ACC112 (cell line): Measurements from ENCODE around the gene RIN3.

Source experiments
- H2AFZ ChIP-seq: fragments of 200-600 bp; sonication (generic); one replicate; pipeline ENCODE4 v1.6.0; 2017; ENCODE audit warnings: antibody characterized with exemption, low read length; ENCODE audit not compliant: unreplicated experiment
- H3K27ac ChIP-seq: fragments of 200-600 bp; sonication (generic); 2 replicates; pipeline ENCODE4 v1.5.1; 2014; ENCODE audit warnings: low read depth, mild to moderate bottlenecking, antibody characterized with exemption, low read length, moderate library complexity
- H3K27me3 ChIP-seq: fragments of 200-600 bp; sonication (generic); 2 replicates; pipeline ENCODE4 v1.6.1; 2014; ENCODE audit warnings: mild to moderate bottlenecking, antibody characterized with exemption, low read length, moderate library complexity, mixed read lengths; ENCODE audit not compliant: insufficient read depth
- H3K36me3 ChIP-seq: fragments of 200-600 bp; sonication (generic); 2 replicates; pipeline ENCODE4 v1.6.1; 2016; ENCODE audit warnings: mild to moderate bottlenecking, antibody characterized with exemption, low read length, moderate library complexity, mixed read lengths; ENCODE audit not compliant: insufficient read depth
- H3K4me1 ChIP-seq: fragments of 200-600 bp; sonication (generic); one replicate; pipeline ENCODE4 v1.6.1; 2016; ENCODE audit warnings: low read length, mixed read lengths; ENCODE audit not compliant: insufficient read depth, unreplicated experiment, control insufficient read depth
- H3K4me3 ChIP-seq: fragments of 200-600 bp; sonication (generic); 2 replicates; pipeline ENCODE4 v1.5.1; 2014; ENCODE audit warnings: mild to moderate bottlenecking, low read depth, low read length
- H3K79me2 ChIP-seq: fragments of 200-600 bp; sonication (generic); one replicate; pipeline ENCODE4 v1.6.0; 2016; ENCODE audit warnings: low read length; ENCODE audit not compliant: control insufficient read depth, unreplicated experiment, insufficient read depth

The RIN3 gene

DNA sequence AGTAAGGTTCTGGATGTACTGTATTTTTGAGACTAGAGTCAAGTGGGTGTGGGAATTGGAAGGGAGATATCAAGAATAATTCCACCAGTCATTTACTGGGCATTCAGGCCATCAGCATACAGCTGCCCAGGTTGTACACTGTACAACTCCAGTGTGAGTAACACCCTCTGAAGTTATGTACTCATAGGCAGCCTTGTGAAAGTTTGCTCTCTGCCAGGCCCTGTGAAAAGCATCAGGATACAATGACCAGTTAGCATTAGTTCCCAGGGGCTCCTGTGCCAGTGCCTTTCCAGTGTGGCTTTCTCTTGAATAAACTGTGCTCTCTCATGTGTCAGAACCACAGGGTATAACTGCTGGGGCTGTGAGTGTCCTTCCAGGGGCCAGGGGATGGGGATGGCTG lies 145.1 kb downstream of the RIN3 start:
- Histone ChIP-seq H2AFZ (no peak overlapping the region), H3K27ac (no peak overlapping the region), H3K79me2 (no peaks in the 10 kb centered on the region), H3K4me1 (no peaks in the 10 kb centered on the region), H3K27me3 (no peaks in the 10 kb centered on the region), H3K4me3 (no peak overlapping the region), H3K36me3 (no peaks in the 10 kb centered on the region)

DNA sequence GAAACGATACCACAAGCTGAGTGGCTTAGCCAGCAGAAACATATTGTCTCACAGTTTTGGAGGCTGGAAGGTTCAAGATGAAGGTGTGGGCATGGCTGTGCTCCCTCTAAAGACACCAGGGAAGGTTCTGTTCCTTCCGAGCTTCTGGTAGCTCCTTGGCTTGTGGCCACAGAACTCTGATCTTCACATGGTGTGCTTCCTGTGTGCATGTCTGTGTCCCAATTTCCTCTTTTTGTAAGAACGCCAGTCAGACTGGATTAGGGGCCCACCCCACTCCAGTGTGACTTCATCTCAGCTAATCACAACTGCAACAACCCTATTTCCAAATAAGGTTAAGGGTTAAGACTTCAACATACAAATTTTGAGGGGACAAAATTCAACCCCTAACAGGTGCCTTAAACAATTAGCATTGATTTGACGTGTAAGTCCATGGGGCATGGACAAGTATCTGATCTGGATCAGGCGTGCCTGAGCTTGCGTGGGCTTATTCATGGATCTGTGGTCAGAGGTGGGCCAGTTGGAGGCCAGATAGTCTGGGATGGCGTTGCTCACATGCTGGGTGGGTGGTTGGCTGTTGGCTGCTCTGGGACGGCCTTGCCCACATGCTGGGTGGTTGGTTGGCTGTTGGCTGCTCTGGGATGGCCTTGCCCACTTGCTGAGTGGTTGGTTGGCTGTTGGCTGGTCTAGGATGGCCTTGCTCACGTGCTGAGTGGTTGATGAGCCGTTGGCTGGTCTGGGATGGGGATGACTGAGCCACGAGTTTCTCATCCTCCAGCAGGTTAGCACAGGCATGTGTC lies 146.4 kb downstream of the RIN3 start:
- H3K4me3 ChIP-seq = no peak overlapping the region
- no peak overlapping the region for H3K27ac ChIP-seq
- no peaks in the 10 kb centered on the region for H3K4me1 ChIP-seq
- no peaks in the 10 kb centered on the region for H3K36me3 ChIP-seq
- no peaks in the 10 kb centered on the region for H3K27me3 ChIP-seq
- no peaks in the 10 kb centered on the region for H3K79me2 ChIP-seq
- H2AFZ ChIP-seq = no peak overlapping the region

DNA sequence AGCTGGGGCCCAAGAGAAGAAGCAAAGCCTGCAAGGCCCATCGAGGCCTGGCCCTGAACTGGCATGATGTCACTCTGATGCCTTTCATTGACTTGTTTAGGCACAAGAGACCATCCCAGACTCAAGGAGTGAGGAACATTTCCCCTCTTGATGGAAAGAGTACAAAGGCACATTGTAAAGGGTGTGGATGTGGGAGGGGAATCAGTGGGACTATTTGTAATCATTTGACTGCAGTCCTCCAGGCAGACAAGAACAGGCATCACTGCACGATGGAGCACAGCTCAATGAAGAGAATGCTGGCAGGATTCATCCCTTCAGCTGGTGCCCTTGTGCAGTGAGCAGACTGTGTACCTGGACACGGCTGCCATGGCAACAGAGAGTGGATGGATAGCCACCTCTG lies 147.0 kb downstream of the RIN3 start:
- Histone ChIP-seq H3K36me3 (no peaks in the 10 kb centered on the region), H3K27ac (no peak overlapping the region), H3K27me3 (no peaks in the 10 kb centered on the region), H3K4me1 (no peaks in the 10 kb centered on the region), H3K4me3 (no peak overlapping the region), H2AFZ (no peak overlapping the region), H3K79me2 (no peaks in the 10 kb centered on the region)

DNA sequence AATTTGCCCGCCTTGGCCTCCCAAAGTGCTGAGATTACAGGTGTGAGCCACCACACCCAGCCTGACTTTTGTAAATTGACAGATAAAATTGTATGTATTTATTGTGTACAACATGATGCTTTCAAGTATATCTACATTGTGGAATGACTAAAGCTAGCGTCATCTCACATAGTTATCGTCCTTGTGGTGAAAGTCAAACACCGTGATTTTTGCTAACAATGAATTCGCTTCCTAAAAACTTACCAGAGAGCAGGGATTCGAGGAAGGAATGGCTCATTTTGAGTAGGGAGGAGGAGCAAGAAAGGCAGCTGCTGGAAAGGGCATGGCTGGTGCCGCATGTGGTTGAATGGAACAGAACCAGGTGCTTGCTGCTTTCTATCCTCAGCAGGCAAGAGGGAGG lies 149.5 kb downstream of the RIN3 start:
- Histone ChIP-seq H2AFZ (no peak overlapping the region), H3K27me3 (no peaks in the 10 kb centered on the region), H3K79me2 (no peaks in the 10 kb centered on the region), H3K27ac (no peak overlapping the region), H3K4me1 (no peaks in the 10 kb centered on the region), H3K4me3 (no peak overlapping the region), H3K36me3 (no peaks in the 10 kb centered on the region)

DNA sequence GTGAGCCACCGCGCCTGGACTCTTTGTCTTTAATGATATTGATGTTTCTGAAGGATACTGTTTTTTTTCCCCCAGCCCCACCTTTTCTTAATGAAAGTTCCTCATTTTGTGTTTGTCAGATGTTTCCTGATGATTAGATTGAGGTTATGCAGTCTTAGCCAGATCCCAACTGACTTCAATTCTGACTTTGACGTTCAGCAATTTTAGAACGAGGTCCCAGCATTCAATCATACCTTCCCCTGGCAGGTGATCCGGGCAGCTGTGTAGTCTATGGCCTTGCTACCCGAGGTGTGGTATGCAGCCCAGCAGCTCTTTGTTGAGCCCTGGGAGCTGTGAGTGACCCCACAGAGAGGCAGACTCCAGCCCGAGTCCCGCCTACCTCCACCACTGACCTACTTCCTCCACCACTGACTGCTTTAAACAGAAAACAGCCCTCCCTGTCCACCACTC lies 152.1 kb downstream of the RIN3 start:
- peaks cover 5% of the 10 kb centered on the region for H3K4me1 ChIP-seq
- no peaks in the 10 kb centered on the region for H3K79me2 ChIP-seq
- H2AFZ ChIP-seq = no peak overlapping the region
- H3K4me3 ChIP-seq = no peak overlapping the region
- no peak overlapping the region for H3K27ac ChIP-seq
- H3K36me3 ChIP-seq = no peaks in the 10 kb centered on the region
- H3K27me3 ChIP-seq = no peaks in the 10 kb centered on the region

DNA sequence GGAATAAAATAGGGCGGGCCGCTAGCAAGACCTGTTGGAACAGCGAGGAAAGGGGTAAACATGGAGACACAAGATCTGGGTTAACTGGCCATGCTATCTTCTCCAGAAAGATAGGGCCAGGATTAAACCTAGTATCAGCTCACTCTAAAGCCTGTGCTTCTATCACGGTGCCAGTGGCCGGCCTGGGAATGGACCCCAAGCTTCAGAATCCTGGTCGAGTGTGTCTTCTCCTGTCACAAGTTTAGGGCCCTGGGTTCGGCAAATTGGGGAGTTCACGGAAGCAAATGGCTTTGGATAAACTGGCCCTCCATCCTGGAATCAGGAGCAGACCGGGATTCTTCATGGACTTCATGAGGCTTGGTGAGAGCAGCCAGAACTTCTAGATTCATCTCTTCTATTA lies 152.7 kb downstream of the RIN3 start:
- H3K4me3 ChIP-seq = no peak overlapping the region
- H3K27me3 ChIP-seq = no peaks in the 10 kb centered on the region
- no peak overlapping the region for H2AFZ ChIP-seq
- no peak overlapping the region for H3K27ac ChIP-seq
- no peaks in the 10 kb centered on the region for H3K36me3 ChIP-seq
- H3K79me2 ChIP-seq = no peaks in the 10 kb centered on the region
- H3K4me1 ChIP-seq = peaks cover 5% of the 10 kb centered on the region

DNA sequence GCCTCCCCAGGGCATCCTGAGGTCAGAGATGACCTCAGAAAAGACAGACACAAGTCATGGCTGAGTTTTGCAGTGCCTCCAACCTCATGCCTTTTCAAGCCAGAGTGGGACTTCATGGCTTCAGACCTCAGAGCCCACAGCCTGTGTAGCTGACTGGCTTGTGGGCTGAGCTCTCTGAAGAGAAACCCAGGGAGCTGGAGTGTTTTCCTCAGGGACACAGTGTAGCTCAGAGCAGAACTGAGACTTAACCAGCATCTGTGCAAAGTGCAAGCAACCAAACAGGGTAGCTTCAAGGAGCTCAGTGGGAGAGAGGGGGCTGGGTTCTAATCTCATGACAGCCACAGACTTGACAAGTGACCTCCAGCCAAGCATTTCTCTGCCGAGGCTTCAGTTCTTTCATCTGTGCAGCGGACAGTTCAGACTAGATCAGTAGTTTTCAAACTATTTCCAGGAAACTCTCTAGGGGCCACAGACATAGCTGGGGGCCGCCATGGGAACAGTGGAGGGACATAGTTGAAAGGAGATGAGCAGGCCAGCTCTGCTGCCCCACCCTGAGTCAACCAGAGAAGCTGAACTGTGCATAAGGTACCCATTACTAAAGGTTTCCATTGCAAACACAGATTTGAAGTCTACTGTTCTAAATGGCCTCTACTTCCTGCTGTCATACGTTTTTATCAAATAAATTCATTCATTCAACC lies 154.8 kb downstream of the RIN3 start:
- Histone ChIP-seq H3K4me3 (no peak overlapping the region), H3K36me3 (no peaks in the 10 kb centered on the region), H2AFZ (no peak overlapping the region), H3K27me3 (no peaks in the 10 kb centered on the region), H3K4me1 (peaks cover 5% of the 10 kb centered on the region), H3K27ac (no peak overlapping the region), H3K79me2 (no peaks in the 10 kb centered on the region)

DNA sequence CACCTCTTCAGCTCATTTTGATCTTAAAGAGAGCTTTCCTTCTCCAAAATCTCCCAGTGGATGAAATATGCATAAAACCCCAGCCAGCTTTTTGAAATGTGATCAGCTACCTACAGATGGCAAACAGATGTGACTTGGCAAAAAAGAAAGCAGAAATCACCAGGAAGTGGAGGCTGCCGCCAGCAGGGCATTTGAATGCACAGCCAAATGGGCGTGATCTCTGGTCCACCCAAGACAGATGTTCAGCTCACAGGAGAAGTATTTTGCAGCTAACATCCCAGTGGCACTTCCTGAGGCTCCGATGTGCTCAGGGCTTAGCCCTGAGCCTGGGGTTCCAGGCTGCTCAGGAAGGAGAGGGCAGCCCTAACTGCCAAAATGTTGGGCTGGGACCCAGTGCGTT lies 156.6 kb downstream of the RIN3 start:
- Histone ChIP-seq H3K36me3 (no peaks in the 10 kb centered on the region), H3K79me2 (no peaks in the 10 kb centered on the region), H2AFZ (no peak overlapping the region), H3K4me1 (peaks cover 5% of the 10 kb centered on the region), H3K27me3 (no peaks in the 10 kb centered on the region), H3K27ac (no peak overlapping the region), H3K4me3 (no peak overlapping the region)

DNA sequence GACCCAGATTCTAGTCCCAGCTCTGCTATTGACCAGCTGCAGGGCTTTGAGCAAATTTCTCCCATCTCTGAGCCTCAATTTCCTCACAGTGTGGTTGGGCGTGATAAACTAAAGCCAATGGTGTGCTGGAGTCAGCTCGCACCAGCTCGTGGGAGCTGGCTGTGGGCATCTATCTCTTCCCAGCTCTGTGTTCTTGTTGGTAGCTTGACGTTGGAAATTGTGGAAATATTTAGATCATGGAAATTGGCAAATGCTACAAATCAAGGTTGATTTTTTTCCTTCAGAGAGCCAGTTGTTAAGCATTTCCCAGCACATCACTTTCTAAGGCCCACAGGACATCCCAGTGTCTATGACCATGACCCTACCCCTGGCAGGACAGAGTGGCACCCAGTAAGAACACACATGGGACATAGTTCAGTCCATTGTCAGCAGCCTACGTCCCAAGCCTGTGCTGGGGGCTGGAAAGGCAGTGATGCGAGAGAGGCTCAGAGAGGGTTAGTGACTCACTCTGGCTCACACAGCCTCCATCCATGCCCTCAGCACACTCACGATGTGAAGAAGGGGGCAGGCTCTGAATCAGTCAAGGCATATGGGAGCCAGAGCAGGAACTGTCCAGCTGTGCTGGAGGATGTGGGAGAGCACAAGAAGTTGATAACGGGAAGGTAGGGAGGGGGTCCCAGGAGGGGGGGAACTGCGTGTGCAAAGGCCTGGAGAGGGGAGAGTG lies 157.2 kb downstream of the RIN3 start:
- no peaks in the 10 kb centered on the region for H3K36me3 ChIP-seq
- H3K79me2 ChIP-seq = no peaks in the 10 kb centered on the region
- H2AFZ ChIP-seq = no peak overlapping the region
- peaks cover 5% of the 10 kb centered on the region for H3K4me1 ChIP-seq
- no peak overlapping the region for H3K27ac ChIP-seq
- H3K4me3 ChIP-seq = no peak overlapping the region
- no peaks in the 10 kb centered on the region for H3K27me3 ChIP-seq

DNA sequence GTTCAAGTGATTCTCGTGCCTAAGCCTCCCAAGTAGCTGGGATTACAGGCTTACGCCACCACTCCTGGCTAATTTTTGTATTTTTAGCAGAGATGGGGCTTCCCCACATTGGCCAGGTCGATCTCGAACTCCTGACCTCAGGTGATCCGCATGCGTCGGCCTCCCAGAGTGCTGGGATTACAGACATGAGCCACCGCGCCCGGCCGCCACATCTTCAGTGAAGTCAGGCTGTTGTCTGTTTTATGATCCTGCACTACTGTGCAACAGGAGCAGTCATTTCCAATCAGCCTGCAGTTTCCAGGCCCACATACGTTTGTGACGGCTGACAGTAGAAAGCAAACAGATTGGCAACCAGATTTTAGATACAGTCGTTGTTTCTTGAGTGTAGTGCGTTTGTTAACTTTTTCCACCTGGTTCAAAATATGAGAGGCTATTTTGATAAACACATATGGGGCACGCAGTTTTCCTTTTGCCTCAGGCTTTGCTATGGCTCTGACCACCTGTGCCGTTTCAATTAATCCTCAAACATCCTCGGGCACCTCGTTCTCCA lies 160.1 kb downstream of the RIN3 start:
- Histone ChIP-seq H3K4me1 (peaks cover 8% of the 10 kb centered on the region), H3K27me3 (no peaks in the 10 kb centered on the region), H3K79me2 (no peaks in the 10 kb centered on the region), H3K4me3 (no peak overlapping the region), H3K36me3 (0 out of 2 replicates have a peak, but pooled peaks cover 3% of the 10 kb centered on the region), H3K27ac (no peak overlapping the region), H2AFZ (no peak overlapping the region)
